ENCODE data around the gene CAMTA1.

DNA sequence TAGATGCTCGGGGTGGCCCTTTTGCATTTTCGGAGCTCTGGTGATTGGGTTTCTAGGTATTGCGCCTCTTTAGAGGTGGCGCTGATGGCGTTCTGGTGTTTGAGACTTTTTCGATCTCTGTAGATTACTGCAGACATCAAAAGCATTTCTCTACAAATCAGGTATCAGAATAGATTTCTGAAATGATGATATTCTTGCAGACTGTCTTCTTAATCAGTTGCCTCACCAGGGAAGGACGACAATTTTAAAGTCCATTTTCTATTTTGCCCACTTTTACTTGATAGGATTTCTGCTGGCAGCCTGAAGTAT lies 920.6 kb downstream of the CAMTA1 start:
- TF ChIP-seq CTCF (IDR thresholded peaks at IDR 0.05; ENCODE audit: low read length) (no peak), EZH2 (optimal IDR thresholded peaks at IDR 0.05; ENCODE audit: low read depth, low read length) (no peak)
